PFSK-1 (cell line): Measurements from ENCODE around the gene TMEM59L.

Experiments used
- POLR2AphosphoS5 ChIP-seq: IDR thresholded peaks from 2 replicates; pipeline ENCODE4 v1.6.1; 2012; ENCODE audit warnings: low read depth, mild to moderate bottlenecking, control low read depth, low read length, moderate library complexity
- TF ChIP-seq, protein P1 (sequence below), 2 experiments: IDR thresholded peaks; 2 replicates each; pipeline versions ENCODE4 v1.6.1 to v1.8.0; 2011 to 2012; ENCODE audit warnings: low read depth in 2 of 2, low read length in 2 of 2, control low read depth in 1 of 2, inconsistent platforms in 1 of 2, mild to moderate bottlenecking in 1 of 2, moderate library complexity in 1 of 2; ENCODE audit not compliant: insufficient read depth in 1 of 2

DNA sequence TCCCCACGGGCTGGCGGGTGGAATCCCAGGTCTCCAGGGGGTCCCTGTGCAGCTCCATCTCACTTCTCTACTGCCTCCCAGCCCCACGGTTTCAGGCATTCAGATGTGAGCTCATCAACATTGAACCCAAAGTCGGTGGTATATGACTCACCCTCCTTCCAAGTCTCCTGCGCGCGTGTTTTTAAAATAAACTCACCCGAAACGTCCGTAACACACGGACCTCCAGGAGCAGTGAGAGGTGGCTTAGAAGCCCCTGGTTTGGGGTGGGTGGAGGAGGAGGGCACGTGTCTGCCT is 56.8 kb downstream of the TMEM59L start:
- TF ChIP-seq POLR2AphosphoS5 = no peak
- TF ChIP-seq, protein P1, sequence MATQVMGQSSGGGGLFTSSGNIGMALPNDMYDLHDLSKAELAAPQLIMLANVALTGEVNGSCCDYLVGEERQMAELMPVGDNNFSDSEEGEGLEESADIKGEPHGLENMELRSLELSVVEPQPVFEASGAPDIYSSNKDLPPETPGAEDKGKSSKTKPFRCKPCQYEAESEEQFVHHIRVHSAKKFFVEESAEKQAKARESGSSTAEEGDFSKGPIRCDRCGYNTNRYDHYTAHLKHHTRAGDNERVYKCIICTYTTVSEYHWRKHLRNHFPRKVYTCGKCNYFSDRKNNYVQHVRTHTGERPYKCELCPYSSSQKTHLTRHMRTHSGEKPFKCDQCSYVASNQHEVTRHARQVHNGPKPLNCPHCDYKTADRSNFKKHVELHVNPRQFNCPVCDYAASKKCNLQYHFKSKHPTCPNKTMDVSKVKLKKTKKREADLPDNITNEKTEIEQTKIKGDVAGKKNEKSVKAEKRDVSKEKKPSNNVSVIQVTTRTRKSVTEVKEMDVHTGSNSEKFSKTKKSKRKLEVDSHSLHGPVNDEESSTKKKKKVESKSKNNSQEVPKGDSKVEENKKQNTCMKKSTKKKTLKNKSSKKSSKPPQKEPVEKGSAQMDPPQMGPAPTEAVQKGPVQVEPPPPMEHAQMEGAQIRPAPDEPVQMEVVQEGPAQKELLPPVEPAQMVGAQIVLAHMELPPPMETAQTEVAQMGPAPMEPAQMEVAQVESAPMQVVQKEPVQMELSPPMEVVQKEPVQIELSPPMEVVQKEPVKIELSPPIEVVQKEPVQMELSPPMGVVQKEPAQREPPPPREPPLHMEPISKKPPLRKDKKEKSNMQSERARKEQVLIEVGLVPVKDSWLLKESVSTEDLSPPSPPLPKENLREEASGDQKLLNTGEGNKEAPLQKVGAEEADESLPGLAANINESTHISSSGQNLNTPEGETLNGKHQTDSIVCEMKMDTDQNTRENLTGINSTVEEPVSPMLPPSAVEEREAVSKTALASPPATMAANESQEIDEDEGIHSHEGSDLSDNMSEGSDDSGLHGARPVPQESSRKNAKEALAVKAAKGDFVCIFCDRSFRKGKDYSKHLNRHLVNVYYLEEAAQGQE (IDR thresholded peaks at IDR 0.05; ENCODE audit: insufficient read depth in 1 of 2, low read depth in 2 of 2, low read length in 2 of 2) = no peak
